Liver (tissue), 9 donors: ENCODE measurements around the gene SMOC1. TPM values are rescaled to one million over a fixed set of nuclear protein-coding genes. Genes with fewer than 3 reads are reported as not detected.

Source experiments
- DNase-seq: peaks from one replicate; pipeline ENCODE4 v3.0.0-alpha.2; 2017; ENCODE audit warnings: low spot score
- H3K27ac ChIP-seq, 2 donors: one replicate each; pipeline ENCODE4 v1.7.0; 2013; ENCODE audit warnings: inconsistent platforms in 2 of 2, low read length in 2 of 2, control low read depth in 1 of 2, low read depth in 1 of 2, mild to moderate bottlenecking in 1 of 2
- H3K27me3 ChIP-seq, 4 donors: one replicate each; pipeline versions ENCODE4 v1.6.1 to v1.7.0; 2013; ENCODE audit warnings: low read length in 3 of 4, inconsistent platforms in 1 of 4, mild to moderate bottlenecking in 1 of 4, moderate library complexity in 1 of 4; ENCODE audit not compliant: control insufficient read depth in 4 of 4, insufficient read depth in 4 of 4
- H3K36me3 ChIP-seq, 4 donors: one replicate each; pipeline versions ENCODE4 v1.6.1 to v1.7.0; 2013; ENCODE audit warnings: low read length in 3 of 4, mild to moderate bottlenecking in 3 of 4, low read depth in 1 of 4, moderate library complexity in 1 of 4; ENCODE audit not compliant: control insufficient read depth in 4 of 4, insufficient read depth in 3 of 4
- H3K4me1 ChIP-seq, 4 donors: one replicate each; pipeline versions ENCODE4 v1.6.1 to v1.7.0; 2013; ENCODE audit warnings: low read length in 3 of 4, mild to moderate bottlenecking in 3 of 4, moderate library complexity in 1 of 4; ENCODE audit not compliant: control insufficient read depth in 4 of 4, insufficient read depth in 4 of 4
- H3K4me3 ChIP-seq, 3 donors: one replicate each; pipeline versions ENCODE4 v1.6.1 to v1.7.0; 2013; ENCODE audit warnings: low read length in 3 of 3, control low read depth in 1 of 3, low read depth in 1 of 3, mild to moderate bottlenecking in 1 of 3
- H3K9ac ChIP-seq, 2 donors: one replicate each; pipeline ENCODE4 v1.7.0; 2013; ENCODE audit warnings: low read length in 2 of 2, mild to moderate bottlenecking in 2 of 2, moderate library complexity in 2 of 2, control low read depth in 1 of 2, low read depth in 1 of 2
- H3K9me3 ChIP-seq, 4 donors: one replicate each; pipeline versions ENCODE4 v1.6.1 to v1.7.0; 2013; ENCODE audit warnings: low read length in 3 of 4; ENCODE audit not compliant: control insufficient read depth in 4 of 4
- ATF3 ChIP-seq: IDR thresholded peaks from 2 replicates; pipeline ENCODE4 v1.6.1; 2016; ENCODE audit warnings: antibody characterized with exemption
- CTCF ChIP-seq: fragments of 150-350 bp; IDR thresholded peaks from 2 replicates; pipeline ENCODE4 v1.5.1; 2017; ENCODE audit warnings: improper control_type of control experiment, low read depth, low read length; ENCODE audit not compliant: missing input control
- EGR1 ChIP-seq, 2 donors: IDR thresholded peaks; 2 replicates each; pipeline ENCODE4 v1.6.1; 2016 to 2018; ENCODE audit warnings: antibody characterized with exemption in 2 of 2, low read depth in 2 of 2
- FOXA1 ChIP-seq: IDR thresholded peaks from 2 replicates; pipeline ENCODE4 v1.6.1; 2016; ENCODE audit warnings: antibody characterized with exemption
- FOXA2 ChIP-seq: IDR thresholded peaks from 2 replicates; pipeline ENCODE4 v1.6.1; 2016; ENCODE audit warnings: antibody characterized with exemption
- GABPA ChIP-seq, 2 donors: IDR thresholded peaks in 1 of 2; conservative IDR thresholded peaks in 1 of 2; 2 replicates each; pipeline ENCODE4 v1.6.1; 2016; ENCODE audit warnings: antibody characterized with exemption in 2 of 2, mild to moderate bottlenecking in 1 of 2, moderate library complexity in 1 of 2
- HNF4A ChIP-seq, 2 donors: conservative IDR thresholded peaks; 2 replicates each; pipeline ENCODE4 v1.6.1; 2016; ENCODE audit warnings: antibody characterized with exemption in 2 of 2, mild to moderate bottlenecking in 2 of 2
- HNF4G ChIP-seq: IDR thresholded peaks from 2 replicates; pipeline ENCODE4 v1.6.1; 2016; ENCODE audit warnings: antibody characterized with exemption
- JUND ChIP-seq, 2 donors: IDR thresholded peaks; 2 replicates each; pipeline ENCODE4 v1.6.1; 2016; ENCODE audit warnings: antibody characterized with exemption in 2 of 2
- MAX ChIP-seq: IDR thresholded peaks from 2 replicates; pipeline ENCODE4 v1.6.1; 2016; ENCODE audit warnings: antibody characterized with exemption
- NR2F2 ChIP-seq: IDR thresholded peaks from 2 replicates; pipeline ENCODE4 v1.6.1; 2016; ENCODE audit warnings: antibody characterized with exemption
- RAD21 ChIP-seq, 2 donors: IDR thresholded peaks; 2 replicates each; pipeline ENCODE4 v1.6.1; 2016; ENCODE audit warnings: antibody characterized with exemption in 2 of 2, mild to moderate bottlenecking in 2 of 2
- REST ChIP-seq: IDR thresholded peaks from 2 replicates; pipeline ENCODE4 v1.6.1; 2016; ENCODE audit warnings: antibody characterized with exemption, mild to moderate bottlenecking
- RXRA ChIP-seq, 2 donors: IDR thresholded peaks; 2 replicates each; pipeline ENCODE4 v1.6.1; 2017 to 2018; ENCODE audit warnings: antibody characterized with exemption in 2 of 2, mild to moderate bottlenecking in 1 of 2
- SP1 ChIP-seq: IDR thresholded peaks from 2 replicates; pipeline ENCODE4 v1.6.1; 2018; ENCODE audit warnings: antibody characterized with exemption, mild to moderate bottlenecking
- TAF1 ChIP-seq: conservative IDR thresholded peaks from 2 replicates; pipeline ENCODE4 v1.6.1; 2016; ENCODE audit warnings: antibody characterized with exemption, mild to moderate bottlenecking
- YY1 ChIP-seq: IDR thresholded peaks from 2 replicates; pipeline ENCODE4 v1.6.1; 2016; ENCODE audit warnings: antibody characterized with exemption, mild to moderate bottlenecking
- ZBTB33 ChIP-seq: IDR thresholded peaks from 2 replicates; pipeline ENCODE4 v1.6.1; 2016; ENCODE audit warnings: antibody characterized with exemption
- WGBS: extraction: QIAGEN DNeasy Blood & Tissue Kit; methylation state at CpG from one replicate; pipeline ENCODE4 v1.1.7; 2013; 5-methylcytosine and 5-hydroxymethylcytosine counted together
- polyA plus RNA-seq, 2 donors: library from polyadenylated mRNA; stranded (reverse) in 1 of 2; unstranded in 1 of 2; fragments of 200-250 nt in 1 of 2; fragments of >200 nt in 1 of 2; fragmentation: Nextera tagmentation in 1 of 2; extraction: Ambion mirVana in 1 of 2; gene quantifications; one replicate each; pipeline versions ENCODE4 v1.2.1 to v1.2.3, GENCODE V29; 2013 to 2015
- total RNA-seq, 2 donors: library from RNA; depleted of rRNA; stranded (reverse); fragments of >200 nt; gene quantifications; one replicate each; pipeline ENCODE4 v1.2.3, GENCODE V29; 2014
- donor health status: healthy.
- donor health status: healthy.
- donor health status: healthy.
- donor health status: healthy.
- donor health status: healthy.

Gene SMOC1
- total and polyA plus RNA-seq, 4 donors, result 11.2 to 43.7 (median 27.4) TPM

GRCh38 chr14:69910871-69911270 is 31.7 kb downstream of the SMOC1 start:
- no peak overlapping the region for H3K9ac ChIP-seq
- H3K27me3 ChIP-seq, result no peaks in the 10 kb centered on the region
- no peaks in the 10 kb centered on the region for H3K9me3 ChIP-seq
- H3K4me3 ChIP-seq, result no peak overlapping the region
- TF ChIP-seq GABPA (IDR thresholded peaks at IDR 0.05 in 1 of 2, conservative IDR thresholded peaks at IDR 0.05 in 1 of 2), result no peak
- no peak for TF ChIP-seq SP1
- TF ChIP-seq MAX, result no peak
- no peak for TF ChIP-seq FOXA1
- TF ChIP-seq EGR1 (IDR thresholded peaks at IDR 0.05; ENCODE audit: low read depth in 2 of 2), result no peak
- no peak for TF ChIP-seq HNF4G
- TF ChIP-seq NR2F2, result no peak
- TF ChIP-seq FOXA2, result no peak
- TF ChIP-seq RXRA (IDR thresholded peaks at IDR 0.05), result no peak
- TF ChIP-seq ZBTB33, result no peak
- peaks cover 0 to 7% (median 0%) of the 10 kb centered on the region in 4 donors for H3K4me1 ChIP-seq
- no peaks in the 10 kb centered on the region for H3K36me3 ChIP-seq
- DNase-seq, result no peak
- no peak overlapping the region for H3K27ac ChIP-seq
- WGBS, result 91% methylated on average over 3 of the region's 3 CpGs

GRCh38 chr14:69913686-69914085 is 34.5 kb downstream of the SMOC1 start:
- WGBS, result 55% methylated on average over 1 of the region's 1 CpG
- TF ChIP-seq FOXA2, result no peak
- no peak for TF ChIP-seq FOXA1
- no peak for TF ChIP-seq NR2F2
- TF ChIP-seq ATF3, result no peak
- TF ChIP-seq TAF1, result no peak
- no peak for TF ChIP-seq REST
- no peak for TF ChIP-seq HNF4G
- no peak for TF ChIP-seq RAD21 (IDR thresholded peaks at IDR 0.05)
- no peak for TF ChIP-seq JUND (IDR thresholded peaks at IDR 0.05)
- no peak for TF ChIP-seq ZBTB33
- TF ChIP-seq HNF4A (conservative IDR thresholded peaks at IDR 0.05), result no peak
- no peak for TF ChIP-seq GABPA (IDR thresholded peaks at IDR 0.05 in 1 of 2, conservative IDR thresholded peaks at IDR 0.05 in 1 of 2)
- TF ChIP-seq SP1, result no peak
- TF ChIP-seq EGR1 (IDR thresholded peaks at IDR 0.05; ENCODE audit: low read depth in 2 of 2), result no peak
- TF ChIP-seq YY1, result no peak
- TF ChIP-seq CTCF, result no peak
- no peak for TF ChIP-seq MAX
- no peak for TF ChIP-seq RXRA (IDR thresholded peaks at IDR 0.05)

More at GRCh38 chr14:69913686-69914085, 34.5 kb downstream of the SMOC1 start:
- no peak for DNase-seq
- no peaks in the 10 kb centered on the region for H3K27me3 ChIP-seq
- no peak overlapping the region for H3K27ac ChIP-seq
- no peak overlapping the region for H3K4me3 ChIP-seq
- peaks cover 0 to 14% (median 1%) of the 10 kb centered on the region in 4 donors for H3K4me1 ChIP-seq
- H3K9ac ChIP-seq, result no peak overlapping the region
- no peaks in the 10 kb centered on the region for H3K9me3 ChIP-seq
- no peaks in the 10 kb centered on the region for H3K36me3 ChIP-seq
